HepG2 (cell line): ENCODE data around the gene ID3. TPM values are rescaled to one million over a fixed set of nuclear protein-coding genes. Genes with fewer than 3 reads are reported as not detected.
A peak's percentile ranks its signal among the peaks of the same experiment; 100 is the strongest.

Source experiments
- ATRX ChIP-seq: sonication (generic); formaldehyde crosslinking; IDR thresholded peaks from 2 replicates; pipeline ENCODE4 v1.4.0; 2020; ENCODE audit warnings: missing genetic modification reagents, borderline replicate concordance
- HDAC6 ChIP-seq: fragments of 200-600 bp; sonication (generic); IDR thresholded peaks from 2 replicates; pipeline ENCODE4 v1.7.0; 2017; ENCODE audit warnings: mild to moderate bottlenecking, antibody characterized with exemption, low read length, low read depth
- HNRNPL ChIP-seq: fragments of 200-400 bp; formaldehyde crosslinking; IDR thresholded peaks from 2 replicates; pipeline ENCODE4 v1.6.1; 2017; ENCODE audit warnings: mild to moderate bottlenecking, low read depth, low read length
- MAFG ChIP-seq: sonication (generic); formaldehyde crosslinking; IDR thresholded peaks from 2 replicates; pipeline ENCODE4 v1.5.1; 2020; ENCODE audit warnings: mild to moderate bottlenecking, missing genetic modification reagents
- MATR3 ChIP-seq: sonication (generic); formaldehyde crosslinking; IDR thresholded peaks from 2 replicates; pipeline ENCODE4 v1.4.0; 2020; ENCODE audit warnings: missing genetic modification reagents
- MYNN ChIP-seq: sonication (generic); formaldehyde crosslinking; IDR thresholded peaks from 2 replicates; pipeline ENCODE4 v1.4.0; 2020; ENCODE audit warnings: mild to moderate bottlenecking, low read depth, missing genetic modification reagents
- NFE2L1 ChIP-seq: sonication (generic); formaldehyde crosslinking; IDR thresholded peaks from 2 replicates; pipeline ENCODE4 v1.4.0; 2020; ENCODE audit warnings: missing genetic modification reagents, mild to moderate bottlenecking, borderline replicate concordance
- PCBP2 ChIP-seq: fragments of 200-400 bp; formaldehyde crosslinking; optimal IDR thresholded peaks from 2 replicates; pipeline ENCODE3; 2018; ENCODE audit warnings: low read length, low read depth; ENCODE audit not compliant: poor library complexity, severe bottlenecking
- SIX4 ChIP-seq: sonication (generic); formaldehyde crosslinking; IDR thresholded peaks from 2 replicates; pipeline ENCODE4 v1.4.0; 2020; ENCODE audit warnings: missing genetic modification reagents
- ZFP36 ChIP-seq: fragments of 150-350 bp; IDR thresholded peaks from 2 replicates; pipeline ENCODE4 v1.6.1; 2018; ENCODE audit warnings: borderline replicate concordance, low read length, low read depth; ENCODE audit not compliant: partially characterized antibody
- ZIK1 ChIP-seq: sonication (generic); formaldehyde crosslinking; IDR thresholded peaks from 2 replicates; pipeline ENCODE4 v1.5.0; 2020; ENCODE audit warnings: mild to moderate bottlenecking, low read depth, missing genetic modification reagents, borderline replicate concordance
- ZNF20 ChIP-seq: sonication (generic); formaldehyde crosslinking; IDR thresholded peaks from 2 replicates; pipeline ENCODE4 v1.4.0; 2020; ENCODE audit warnings: mild to moderate bottlenecking, moderate library complexity, missing genetic modification reagents
- ZNF33A ChIP-seq: sonication (generic); formaldehyde crosslinking; IDR thresholded peaks from 2 replicates; pipeline ENCODE4 v1.5.1; 2020; ENCODE audit warnings: missing genetic modification reagents, mild to moderate bottlenecking, moderate library complexity, borderline replicate concordance
- polyA plus RNA-seq, 8 experiments: library from polyadenylated mRNA; depleted of rRNA in 3 of 8; stranded (reverse) in 7 of 8; unstranded in 1 of 8; fragments of >200 nt; fragmentation: Illumina TruSeq in 4 of 8; extraction: Trizol in 4 of 8; gene quantifications; 2 replicates each; pipeline versions ENCODE4 v1.2.1 to v1.2.3, GENCODE V29; 2011 to 2016; ENCODE audit warnings: low read depth in 4 of 8, missing spikeins in 1 of 8, mixed read lengths in 1 of 8; ENCODE audit not compliant: insufficient read depth in 1 of 8
- total RNA-seq, 5 experiments: library from RNA; depleted of rRNA; stranded (reverse); fragments of >200 nt; fragmentation: Illumina TruSeq; extraction: Trizol; gene quantifications; 2 replicates each; pipeline ENCODE4 v1.2.3, GENCODE V29; 2016; ENCODE audit warnings: low read depth in 1 of 5
- TF ChIP-seq, protein P1 (sequence below): sonication (generic); formaldehyde crosslinking; IDR thresholded peaks from 2 replicates; pipeline ENCODE4 v1.8.1; 2022; ENCODE audit warnings: low read depth, mild to moderate bottlenecking, missing genetic modification reagents
- TF ChIP-seq, protein P2 (sequence below): sonication (generic); formaldehyde crosslinking; IDR thresholded peaks from 2 replicates; pipeline ENCODE4 v1.5.0; 2020; ENCODE audit warnings: mild to moderate bottlenecking, missing genetic modification reagents, moderate library complexity
- TF ChIP-seq, protein P3 (sequence below): sonication (generic); formaldehyde crosslinking; IDR thresholded peaks from 2 replicates; pipeline ENCODE4 v1.9.0; 2021; ENCODE audit warnings: missing genetic modification reagents, borderline replicate concordance
- TF ChIP-seq, protein P4 (sequence below): sonication (generic); formaldehyde crosslinking; IDR thresholded peaks from 2 replicates; pipeline ENCODE4 v1.8.0; 2022; ENCODE audit warnings: mild to moderate bottlenecking, missing genetic modification reagents, moderate library complexity
- TF ChIP-seq, protein P5 (sequence below): sonication (generic); formaldehyde crosslinking; conservative IDR thresholded peaks from 2 replicates; pipeline ENCODE4 v1.4.0; 2020; ENCODE audit warnings: missing genetic modification reagents
- TF ChIP-seq, protein P6 (sequence below): sonication (generic); formaldehyde crosslinking; IDR thresholded peaks from 2 replicates; pipeline ENCODE4 v1.5.0; 2020; ENCODE audit warnings: missing genetic modification reagents

ID3 gene
- total and polyA plus RNA-seq, 2 of the 13 experiments (the other 11 are each of a cell fraction or from before 2014, with no cell fraction given): 64.8 to 115 TPM

DNA sequence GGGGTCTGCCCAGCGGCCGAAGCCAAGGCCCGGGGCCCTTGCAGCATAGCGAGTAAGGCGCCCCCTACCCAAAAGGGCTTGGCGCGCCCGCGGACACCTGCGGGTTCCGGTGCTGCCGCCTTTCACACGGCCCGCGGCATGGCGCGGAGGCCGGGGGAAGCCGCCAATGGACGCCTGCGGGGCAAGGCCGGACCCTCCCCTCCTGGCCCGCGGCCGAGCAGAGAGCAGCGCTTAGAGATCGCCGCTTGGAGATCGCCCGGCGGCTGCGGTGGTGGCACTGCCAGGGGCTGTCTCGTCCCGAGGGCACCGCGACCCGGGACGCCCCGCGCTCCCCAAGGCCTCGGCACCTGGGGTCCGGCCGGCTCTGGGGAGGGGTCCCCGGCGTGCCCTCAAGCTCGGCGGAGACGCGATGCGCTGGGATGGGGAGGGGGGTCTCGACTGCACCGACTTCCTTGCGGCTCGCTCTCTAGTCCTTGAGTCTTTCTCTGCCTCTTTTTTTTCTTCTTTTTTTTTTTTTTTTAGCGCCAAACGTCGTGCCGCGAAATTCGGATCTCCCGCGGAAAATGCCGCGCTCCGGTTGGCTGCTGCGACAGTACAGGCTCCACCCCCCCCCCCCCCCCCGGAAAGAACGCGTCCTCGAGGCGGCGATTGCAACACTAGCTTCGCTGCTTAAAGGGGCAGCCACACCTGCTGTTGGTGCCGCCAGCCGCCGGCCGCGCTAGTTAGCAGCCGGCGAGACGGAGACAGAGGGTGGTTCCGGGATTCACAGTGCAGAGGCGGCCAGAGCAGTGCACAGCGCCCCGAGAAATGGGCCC lies 28.3 kb downstream of the ID3 start, which contains the start of gene E2F2 (continued):
- TF ChIP-seq ZNF33A (CRISPR knock-in tag) (no peak), ZFP36 (no peak), NFE2L1 (CRISPR knock-in tag) (no peak), HNRNPL (no peak), SIX4 (CRISPR knock-in tag) (no peak), MYNN (CRISPR knock-in tag) (no peak), ZIK1 (no peak), ATRX (CRISPR knock-in tag) (no peak), MAFG (CRISPR knock-in tag) (no peak), ZNF20 (0 out of 2 replicates have a peak, but pooled peaks have one; percentile 50), MATR3 (CRISPR knock-in tag) (no peak), PCBP2 (no peak), HDAC6 (no peak)
- TF ChIP-seq, protein P1, sequence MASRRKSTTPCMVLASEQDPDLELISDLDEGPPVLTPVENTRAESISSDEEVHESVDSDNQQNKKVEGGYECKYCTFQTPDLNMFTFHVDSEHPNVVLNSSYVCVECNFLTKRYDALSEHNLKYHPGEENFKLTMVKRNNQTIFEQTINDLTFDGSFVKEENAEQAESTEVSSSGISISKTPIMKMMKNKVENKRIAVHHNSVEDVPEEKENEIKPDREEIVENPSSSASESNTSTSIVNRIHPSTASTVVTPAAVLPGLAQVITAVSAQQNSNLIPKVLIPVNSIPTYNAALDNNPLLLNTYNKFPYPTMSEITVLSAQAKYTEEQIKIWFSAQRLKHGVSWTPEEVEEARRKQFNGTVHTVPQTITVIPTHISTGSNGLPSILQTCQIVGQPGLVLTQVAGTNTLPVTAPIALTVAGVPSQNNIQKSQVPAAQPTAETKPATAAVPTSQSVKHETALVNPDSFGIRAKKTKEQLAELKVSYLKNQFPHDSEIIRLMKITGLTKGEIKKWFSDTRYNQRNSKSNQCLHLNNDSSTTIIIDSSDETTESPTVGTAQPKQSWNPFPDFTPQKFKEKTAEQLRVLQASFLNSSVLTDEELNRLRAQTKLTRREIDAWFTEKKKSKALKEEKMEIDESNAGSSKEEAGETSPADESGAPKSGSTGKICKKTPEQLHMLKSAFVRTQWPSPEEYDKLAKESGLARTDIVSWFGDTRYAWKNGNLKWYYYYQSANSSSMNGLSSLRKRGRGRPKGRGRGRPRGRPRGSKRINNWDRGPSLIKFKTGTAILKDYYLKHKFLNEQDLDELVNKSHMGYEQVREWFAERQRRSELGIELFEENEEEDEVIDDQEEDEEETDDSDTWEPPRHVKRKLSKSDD (CRISPR knock-in tag): no peak
- TF ChIP-seq, protein P2, sequence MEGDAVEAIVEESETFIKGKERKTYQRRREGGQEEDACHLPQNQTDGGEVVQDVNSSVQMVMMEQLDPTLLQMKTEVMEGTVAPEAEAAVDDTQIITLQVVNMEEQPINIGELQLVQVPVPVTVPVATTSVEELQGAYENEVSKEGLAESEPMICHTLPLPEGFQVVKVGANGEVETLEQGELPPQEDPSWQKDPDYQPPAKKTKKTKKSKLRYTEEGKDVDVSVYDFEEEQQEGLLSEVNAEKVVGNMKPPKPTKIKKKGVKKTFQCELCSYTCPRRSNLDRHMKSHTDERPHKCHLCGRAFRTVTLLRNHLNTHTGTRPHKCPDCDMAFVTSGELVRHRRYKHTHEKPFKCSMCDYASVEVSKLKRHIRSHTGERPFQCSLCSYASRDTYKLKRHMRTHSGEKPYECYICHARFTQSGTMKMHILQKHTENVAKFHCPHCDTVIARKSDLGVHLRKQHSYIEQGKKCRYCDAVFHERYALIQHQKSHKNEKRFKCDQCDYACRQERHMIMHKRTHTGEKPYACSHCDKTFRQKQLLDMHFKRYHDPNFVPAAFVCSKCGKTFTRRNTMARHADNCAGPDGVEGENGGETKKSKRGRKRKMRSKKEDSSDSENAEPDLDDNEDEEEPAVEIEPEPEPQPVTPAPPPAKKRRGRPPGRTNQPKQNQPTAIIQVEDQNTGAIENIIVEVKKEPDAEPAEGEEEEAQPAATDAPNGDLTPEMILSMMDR (CRISPR knock-in tag): peak; percentile 58
- TF ChIP-seq, protein P3, sequence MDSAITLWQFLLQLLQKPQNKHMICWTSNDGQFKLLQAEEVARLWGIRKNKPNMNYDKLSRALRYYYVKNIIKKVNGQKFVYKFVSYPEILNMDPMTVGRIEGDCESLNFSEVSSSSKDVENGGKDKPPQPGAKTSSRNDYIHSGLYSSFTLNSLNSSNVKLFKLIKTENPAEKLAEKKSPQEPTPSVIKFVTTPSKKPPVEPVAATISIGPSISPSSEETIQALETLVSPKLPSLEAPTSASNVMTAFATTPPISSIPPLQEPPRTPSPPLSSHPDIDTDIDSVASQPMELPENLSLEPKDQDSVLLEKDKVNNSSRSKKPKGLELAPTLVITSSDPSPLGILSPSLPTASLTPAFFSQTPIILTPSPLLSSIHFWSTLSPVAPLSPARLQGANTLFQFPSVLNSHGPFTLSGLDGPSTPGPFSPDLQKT: no peak
- TF ChIP-seq, protein P4, sequence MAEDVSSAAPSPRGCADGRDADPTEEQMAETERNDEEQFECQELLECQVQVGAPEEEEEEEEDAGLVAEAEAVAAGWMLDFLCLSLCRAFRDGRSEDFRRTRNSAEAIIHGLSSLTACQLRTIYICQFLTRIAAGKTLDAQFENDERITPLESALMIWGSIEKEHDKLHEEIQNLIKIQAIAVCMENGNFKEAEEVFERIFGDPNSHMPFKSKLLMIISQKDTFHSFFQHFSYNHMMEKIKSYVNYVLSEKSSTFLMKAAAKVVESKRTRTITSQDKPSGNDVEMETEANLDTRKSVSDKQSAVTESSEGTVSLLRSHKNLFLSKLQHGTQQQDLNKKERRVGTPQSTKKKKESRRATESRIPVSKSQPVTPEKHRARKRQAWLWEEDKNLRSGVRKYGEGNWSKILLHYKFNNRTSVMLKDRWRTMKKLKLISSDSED (CRISPR knock-in tag): no peak; the same call in 1 of the 2 replicates
- TF ChIP-seq, protein P5, sequence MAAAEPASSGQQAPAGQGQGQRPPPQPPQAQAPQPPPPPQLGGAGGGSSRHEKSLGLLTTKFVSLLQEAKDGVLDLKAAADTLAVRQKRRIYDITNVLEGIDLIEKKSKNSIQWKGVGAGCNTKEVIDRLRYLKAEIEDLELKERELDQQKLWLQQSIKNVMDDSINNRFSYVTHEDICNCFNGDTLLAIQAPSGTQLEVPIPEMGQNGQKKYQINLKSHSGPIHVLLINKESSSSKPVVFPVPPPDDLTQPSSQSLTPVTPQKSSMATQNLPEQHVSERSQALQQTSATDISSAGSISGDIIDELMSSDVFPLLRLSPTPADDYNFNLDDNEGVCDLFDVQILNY (CRISPR knock-in tag): no peak; the same call in 1 of the 2 replicates
- TF ChIP-seq, protein P6, sequence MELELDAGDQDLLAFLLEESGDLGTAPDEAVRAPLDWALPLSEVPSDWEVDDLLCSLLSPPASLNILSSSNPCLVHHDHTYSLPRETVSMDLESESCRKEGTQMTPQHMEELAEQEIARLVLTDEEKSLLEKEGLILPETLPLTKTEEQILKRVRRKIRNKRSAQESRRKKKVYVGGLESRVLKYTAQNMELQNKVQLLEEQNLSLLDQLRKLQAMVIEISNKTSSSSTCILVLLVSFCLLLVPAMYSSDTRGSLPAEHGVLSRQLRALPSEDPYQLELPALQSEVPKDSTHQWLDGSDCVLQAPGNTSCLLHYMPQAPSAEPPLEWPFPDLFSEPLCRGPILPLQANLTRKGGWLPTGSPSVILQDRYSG (CRISPR knock-in tag): no peak
